IPS-18a (cell line): ENCODE results near the gene PLAA.

Source experiments
- H3K27ac ChIP-seq: one replicate; pipeline ENCODE4 v1.5.1; 2013; ENCODE audit warnings: low read length
- H3K27me3 ChIP-seq: one replicate; pipeline ENCODE4 v1.6.1; 2013; ENCODE audit warnings: mild to moderate bottlenecking, low read length; ENCODE audit not compliant: control insufficient read depth, insufficient read depth
- H3K36me3 ChIP-seq: one replicate; pipeline ENCODE4 v1.6.1; 2013; ENCODE audit warnings: low read depth, low read length; ENCODE audit not compliant: control insufficient read depth
- H3K4me1 ChIP-seq: one replicate; pipeline ENCODE4 v1.6.1; 2013; ENCODE audit warnings: low read depth, low read length; ENCODE audit not compliant: control insufficient read depth
- H3K4me3 ChIP-seq: one replicate; pipeline ENCODE4 v1.5.1; 2013; ENCODE audit warnings: low read length
- H3K9ac ChIP-seq: one replicate; pipeline ENCODE4 v1.6.1; 2013; ENCODE audit warnings: mild to moderate bottlenecking, low read length, moderate library complexity
- H3K9me3 ChIP-seq: one replicate; pipeline ENCODE4 v1.6.1; 2013; ENCODE audit warnings: low read depth, low read length; ENCODE audit not compliant: control insufficient read depth

The PLAA gene

GRCh38 chr9:26954050-26954508 lies 7.0 kb upstream of the PLAA start:
- Histone ChIP-seq H3K9ac (no peak overlapping the region), H3K27ac (no peak overlapping the region), H3K9me3 (no peaks in the 10 kb centered on the region), H3K27me3 (no peaks in the 10 kb centered on the region), H3K4me1 (peaks cover 15% of the 10 kb centered on the region), H3K4me3 (no peak overlapping the region), H3K36me3 (no peaks in the 10 kb centered on the region)

DNA sequence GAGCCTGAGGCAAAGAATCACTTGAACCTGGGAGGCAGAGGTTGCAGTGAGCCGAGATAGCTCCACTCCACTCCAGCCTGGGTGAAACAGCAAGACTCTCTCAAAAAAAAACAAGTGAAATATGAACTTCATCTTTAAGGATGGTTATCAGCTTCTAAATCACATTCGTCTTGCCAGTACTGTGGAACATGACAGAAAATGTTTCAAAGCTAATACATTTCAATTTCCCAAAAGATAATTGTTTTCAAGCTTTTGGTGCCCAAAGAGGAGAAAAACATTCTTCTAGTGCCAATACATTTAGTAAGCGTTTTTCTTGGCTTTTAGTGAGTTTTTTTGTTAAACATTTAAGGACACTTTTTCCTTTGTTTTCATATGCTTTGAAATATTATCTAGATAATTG lies 4.8 kb upstream of the PLAA start:
- peaks cover 11% of the 10 kb centered on the region for H3K4me1 ChIP-seq

GRCh38 chr9:26950521-26950920 lies 3.5 kb upstream of the PLAA start:
- H3K27me3 ChIP-seq: no peaks in the 10 kb centered on the region
- no peak overlapping the region for H3K4me3 ChIP-seq
- H3K4me1 ChIP-seq: peaks cover 11% of the 10 kb centered on the region
- no peak overlapping the region for H3K27ac ChIP-seq
- H3K36me3 ChIP-seq: no peaks in the 10 kb centered on the region
- no peak overlapping the region for H3K9ac ChIP-seq
- H3K9me3 ChIP-seq: no peaks in the 10 kb centered on the region

More for the DNA sequence above, 4.8 kb upstream of the PLAA start:
- no peak overlapping the region for H3K9ac ChIP-seq
- no peaks in the 10 kb centered on the region for H3K36me3 ChIP-seq
- no peak overlapping the region for H3K27ac ChIP-seq
- no peak overlapping the region for H3K4me3 ChIP-seq
- H3K27me3 ChIP-seq: no peaks in the 10 kb centered on the region
- H3K9me3 ChIP-seq: no peaks in the 10 kb centered on the region

- no peak overlapping the region for H3K27ac ChIP-seq
- H3K9me3 ChIP-seq: no peaks in the 10 kb centered on the region
- H3K9ac ChIP-seq: no peak overlapping the region
- H3K36me3 ChIP-seq: no peaks in the 10 kb centered on the region
- no peaks in the 10 kb centered on the region for H3K27me3 ChIP-seq
- H3K4me3 ChIP-seq: no peak overlapping the region
- peaks cover 8% of the 10 kb centered on the region for H3K4me1 ChIP-seq
Measured at GRCh38 chr9:26949637-26950069, 2.6 kb upstream of the PLAA start.

DNA sequence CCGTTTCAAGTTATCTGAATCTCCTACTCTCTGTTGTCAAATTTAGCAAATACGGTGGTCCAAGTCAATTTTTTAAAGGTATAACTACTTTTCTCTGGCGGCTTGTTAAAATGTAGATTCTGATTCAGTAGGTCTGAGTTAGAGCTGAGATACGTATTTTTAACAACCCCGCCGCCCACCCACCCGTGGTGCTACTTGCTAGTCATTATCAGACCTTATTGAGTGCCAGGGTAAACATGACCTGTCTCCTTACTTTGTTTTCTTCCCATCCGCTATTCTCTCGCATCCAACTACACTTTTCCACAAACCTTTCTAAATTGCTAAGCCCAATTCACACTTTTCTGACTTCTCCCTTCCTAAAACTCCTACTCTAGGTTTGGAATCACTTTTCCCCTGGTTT lies 694 bp upstream of the PLAA start:
- Histone ChIP-seq H3K36me3 (no peaks in the 10 kb centered on the region), H3K9ac (peak overlapping the region; percentile 87), H3K4me3 (peak overlapping the region; percentile 75), H3K9me3 (no peaks in the 10 kb centered on the region), H3K4me1 (peaks cover 8% of the 10 kb centered on the region), H3K27ac (peak overlapping the region; percentile 74), H3K27me3 (no peaks in the 10 kb centered on the region)

DNA sequence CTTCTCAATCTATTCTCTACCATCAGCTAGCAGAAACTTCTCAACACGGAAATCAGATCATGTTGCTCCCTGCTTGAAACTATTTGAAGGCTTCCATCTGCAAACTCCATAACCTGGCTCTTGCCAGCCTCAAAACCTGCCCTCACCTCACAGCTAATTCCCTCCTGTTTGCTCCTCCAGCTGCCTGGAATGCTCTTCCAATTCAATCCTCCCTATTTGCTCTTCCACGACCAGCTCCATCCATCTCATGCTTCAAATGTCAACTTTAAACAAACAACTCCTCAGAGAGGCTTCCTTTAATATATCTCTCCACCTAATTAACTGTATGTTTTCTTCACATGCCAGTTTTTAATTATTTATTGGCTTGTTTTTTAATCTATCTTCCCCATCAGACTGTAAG lies 1.5 kb downstream of the PLAA start:
- Histone ChIP-seq H3K9ac (peak overlapping the region; percentile 87), H3K4me1 (peaks cover 8% of the 10 kb centered on the region), H3K27ac (no peak overlapping the region), H3K9me3 (no peaks in the 10 kb centered on the region), H3K4me3 (peak overlapping the region; percentile 75), H3K36me3 (no peaks in the 10 kb centered on the region), H3K27me3 (no peaks in the 10 kb centered on the region)

DNA sequence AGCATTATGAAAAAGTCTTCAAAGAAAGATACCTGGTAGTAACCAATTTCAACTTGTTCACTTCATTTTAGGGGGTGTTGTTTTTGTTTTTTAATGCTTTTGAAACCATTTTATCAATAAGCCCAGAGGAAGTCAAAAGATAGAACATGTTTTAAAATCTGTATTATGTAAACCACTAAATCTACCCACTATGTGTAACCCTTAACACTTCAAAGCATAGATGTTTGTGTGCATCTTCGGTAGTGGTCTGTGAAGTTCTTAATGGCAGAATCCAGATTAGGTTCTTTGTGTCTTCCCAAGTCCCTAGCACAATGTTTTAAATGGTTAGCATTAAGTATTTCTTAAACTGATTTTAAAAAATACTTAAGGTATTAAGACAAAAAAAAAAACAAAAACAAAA lies 6.3 kb downstream of the PLAA start:
- no peak overlapping the region for H3K9ac ChIP-seq
- H3K27ac ChIP-seq: no peak overlapping the region
- no peaks in the 10 kb centered on the region for H3K36me3 ChIP-seq
- H3K27me3 ChIP-seq: no peaks in the 10 kb centered on the region
- H3K9me3 ChIP-seq: no peaks in the 10 kb centered on the region
- no peak overlapping the region for H3K4me3 ChIP-seq
- H3K4me1 ChIP-seq: peaks cover 13% of the 10 kb centered on the region

- Histone ChIP-seq H3K27ac (no peak overlapping the region), H3K4me1 (peaks cover 8% of the 10 kb centered on the region), H3K27me3 (no peaks in the 10 kb centered on the region), H3K4me3 (no peak overlapping the region), H3K9me3 (no peaks in the 10 kb centered on the region), H3K36me3 (peaks cover 2% of the 10 kb centered on the region), H3K9ac (no peak overlapping the region)
Measured at GRCh38 chr9:26939955-26940711, 6.9 kb downstream of the PLAA start.

DNA sequence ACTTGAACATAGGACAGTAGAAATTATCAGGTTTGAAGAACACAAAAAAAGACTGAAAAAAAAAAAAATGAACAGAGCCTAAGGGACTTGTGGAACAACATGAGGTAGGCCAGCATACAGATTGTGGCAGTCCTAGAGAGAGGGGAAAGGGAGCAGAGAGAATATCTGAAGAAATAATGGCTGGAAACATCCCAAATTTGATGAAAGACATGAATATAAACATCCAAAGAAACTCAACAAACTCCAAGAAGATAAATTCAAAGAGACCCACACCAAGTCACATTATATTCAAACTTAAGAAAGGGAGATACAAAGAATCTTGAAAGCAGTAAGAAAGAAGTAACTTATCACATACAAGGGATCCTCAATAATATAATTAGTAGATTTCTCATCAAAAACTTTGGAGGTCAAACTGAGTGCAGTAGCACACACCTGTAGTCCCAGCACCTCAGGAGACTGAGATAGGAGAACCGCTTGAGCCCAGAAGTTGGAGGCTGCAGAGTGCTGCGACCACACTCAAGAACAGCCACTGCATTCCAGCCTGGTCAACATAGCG lies 9.1 kb downstream of the PLAA start:
- peaks cover 8% of the 10 kb centered on the region for H3K4me1 ChIP-seq
- H3K36me3 ChIP-seq: peaks cover 5% of the 10 kb centered on the region
- no peak overlapping the region for H3K9ac ChIP-seq
- H3K27me3 ChIP-seq: no peaks in the 10 kb centered on the region
- H3K27ac ChIP-seq: no peak overlapping the region
- no peaks in the 10 kb centered on the region for H3K9me3 ChIP-seq
- H3K4me3 ChIP-seq: no peak overlapping the region

GRCh38 chr9:26935847-26936246 lies 11.2 kb downstream of the PLAA start:
- H3K9ac ChIP-seq: no peak overlapping the region
- no peaks in the 10 kb centered on the region for H3K27me3 ChIP-seq
- H3K27ac ChIP-seq: no peak overlapping the region

GRCh38 chr9:26928902-26929495 lies 18.0 kb downstream of the PLAA start:
- no peaks in the 10 kb centered on the region for H3K4me1 ChIP-seq
- H3K36me3 ChIP-seq: peaks cover 44% of the 10 kb centered on the region
- no peak overlapping the region for H3K27ac ChIP-seq
- no peaks in the 10 kb centered on the region for H3K9me3 ChIP-seq
- no peak overlapping the region for H3K4me3 ChIP-seq
- no peak overlapping the region for H3K9ac ChIP-seq
- no peaks in the 10 kb centered on the region for H3K27me3 ChIP-seq

More at GRCh38 chr9:26935847-26936246, 11.2 kb downstream of the PLAA start:
- H3K36me3 ChIP-seq: peaks cover 12% of the 10 kb centered on the region
- H3K4me1 ChIP-seq: peaks cover 8% of the 10 kb centered on the region
- no peak overlapping the region for H3K4me3 ChIP-seq
- H3K9me3 ChIP-seq: no peaks in the 10 kb centered on the region
